HFF-Myc (cell line): Measurements from ENCODE around the gene KIFC3.
A peak's percentile ranks its signal among the peaks of the same experiment; 100 is the strongest.

ENCODE experiments used
- DNase-seq: peaks from one replicate; pipeline ENCODE4 v3.0.0-alpha.2; 2011; ENCODE audit warnings: low read depth; ENCODE audit errors: extremely low read depth
- H3K4me3 ChIP-seq: replicated peaks from 2 replicates; pipeline ENCODE4 v1.5.1; 2011; ENCODE audit warnings: low read depth, mild to moderate bottlenecking, control low read depth, low read length
- TF ChIP-seq, protein P1 (sequence below): IDR thresholded peaks from 2 replicates; pipeline ENCODE4 v1.5.1; 2012; ENCODE audit warnings: mild to moderate bottlenecking, low read depth, low read length, control low read depth; ENCODE audit errors: missing control alignments

KIFC3 gene

DNA sequence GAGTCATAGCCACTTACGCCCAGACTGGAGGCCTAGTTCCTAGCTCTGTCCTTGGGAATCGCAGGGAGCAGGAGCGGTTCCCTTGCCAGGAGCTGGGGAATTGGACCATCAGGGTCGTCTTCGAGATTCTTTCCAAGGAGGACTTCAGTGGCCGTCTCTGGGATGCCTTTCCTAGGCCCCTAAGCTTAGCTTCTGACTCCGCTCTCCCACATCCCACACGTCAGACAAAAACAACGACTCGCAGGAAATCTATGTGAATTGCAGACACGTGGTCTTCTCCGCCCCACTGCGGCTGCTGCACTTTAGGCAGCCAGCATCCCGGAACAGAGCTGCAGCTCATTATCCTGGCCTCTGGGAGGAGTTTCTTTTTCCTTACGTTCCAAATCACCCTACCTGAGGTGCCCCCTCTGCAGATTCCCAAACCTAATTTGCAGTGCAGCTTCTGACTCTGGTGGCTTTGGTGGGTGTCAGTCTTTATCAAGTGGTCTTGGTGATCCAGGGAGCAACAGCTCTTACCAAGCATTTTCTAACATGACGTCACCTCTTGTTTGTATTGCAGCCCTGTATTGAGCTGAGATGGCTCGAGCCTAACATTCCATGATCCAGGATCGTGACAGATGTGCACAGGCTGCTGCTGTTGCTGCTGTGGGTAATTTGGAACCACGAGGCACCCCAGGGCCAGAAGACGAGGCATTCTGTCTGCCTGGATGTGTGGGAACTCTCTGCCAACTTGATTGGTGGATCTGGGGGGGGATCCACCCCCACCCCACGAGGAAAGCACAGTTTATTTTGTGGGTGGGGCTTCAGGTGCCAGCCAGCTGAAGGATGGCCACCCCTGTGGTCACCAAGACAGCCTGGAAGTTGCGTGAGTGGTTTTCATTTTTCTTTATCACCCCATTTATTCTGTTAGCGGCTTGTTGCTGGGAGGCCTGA, 65.6 kb downstream of the KIFC3 start:
- H3K4me3 ChIP-seq, result peak overlapping the region; percentile 71
- TF ChIP-seq, protein P1, sequence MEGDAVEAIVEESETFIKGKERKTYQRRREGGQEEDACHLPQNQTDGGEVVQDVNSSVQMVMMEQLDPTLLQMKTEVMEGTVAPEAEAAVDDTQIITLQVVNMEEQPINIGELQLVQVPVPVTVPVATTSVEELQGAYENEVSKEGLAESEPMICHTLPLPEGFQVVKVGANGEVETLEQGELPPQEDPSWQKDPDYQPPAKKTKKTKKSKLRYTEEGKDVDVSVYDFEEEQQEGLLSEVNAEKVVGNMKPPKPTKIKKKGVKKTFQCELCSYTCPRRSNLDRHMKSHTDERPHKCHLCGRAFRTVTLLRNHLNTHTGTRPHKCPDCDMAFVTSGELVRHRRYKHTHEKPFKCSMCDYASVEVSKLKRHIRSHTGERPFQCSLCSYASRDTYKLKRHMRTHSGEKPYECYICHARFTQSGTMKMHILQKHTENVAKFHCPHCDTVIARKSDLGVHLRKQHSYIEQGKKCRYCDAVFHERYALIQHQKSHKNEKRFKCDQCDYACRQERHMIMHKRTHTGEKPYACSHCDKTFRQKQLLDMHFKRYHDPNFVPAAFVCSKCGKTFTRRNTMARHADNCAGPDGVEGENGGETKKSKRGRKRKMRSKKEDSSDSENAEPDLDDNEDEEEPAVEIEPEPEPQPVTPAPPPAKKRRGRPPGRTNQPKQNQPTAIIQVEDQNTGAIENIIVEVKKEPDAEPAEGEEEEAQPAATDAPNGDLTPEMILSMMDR, result no peak
- DNase-seq, result peak; percentile 30

DNA sequence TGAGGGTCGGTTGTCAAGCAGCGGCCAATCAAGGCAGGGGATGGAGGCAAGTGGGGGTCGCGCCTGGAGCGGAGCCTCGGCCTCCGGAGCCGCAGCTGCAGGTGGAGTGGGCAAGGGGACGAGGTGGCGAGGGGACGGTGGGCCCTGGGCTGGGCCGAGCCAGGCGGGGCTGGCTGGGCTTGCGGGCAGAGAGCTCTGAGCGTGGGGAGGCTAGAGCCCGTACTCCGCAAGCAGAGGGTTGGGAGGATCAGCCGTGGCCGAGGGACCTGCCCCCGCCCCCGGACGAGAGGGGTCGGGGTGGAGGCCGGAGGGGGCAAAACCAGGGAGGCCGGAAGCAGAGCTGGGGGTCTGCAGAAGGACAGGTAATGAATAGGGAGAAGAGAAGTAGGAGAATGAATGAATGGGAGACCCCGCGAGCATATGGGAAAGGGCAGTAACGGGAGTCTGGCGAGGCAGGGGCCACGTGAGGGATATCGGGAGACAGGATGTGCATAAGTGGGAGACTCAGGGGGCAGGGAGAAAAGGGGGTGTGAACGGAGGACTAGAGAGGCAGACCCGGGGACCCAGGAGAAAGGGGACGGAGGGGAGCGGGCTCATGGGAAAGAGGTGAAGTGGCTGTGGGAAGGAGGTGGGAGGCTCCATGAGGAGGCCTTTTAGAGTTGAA, 66.4 kb downstream of the KIFC3 start, which contains the start of gene KATNB1:
TSS of gene KATNB1 (plus strand) at position 16 of the 664 bp plus-strand sequence. CDS start 1,474 bp downstream, outside the sequence.
- no peak for DNase-seq
- H3K4me3 ChIP-seq, result peak within 1 kb of the TSS; percentile 71
- TF ChIP-seq, protein P1, result no peak

DNA sequence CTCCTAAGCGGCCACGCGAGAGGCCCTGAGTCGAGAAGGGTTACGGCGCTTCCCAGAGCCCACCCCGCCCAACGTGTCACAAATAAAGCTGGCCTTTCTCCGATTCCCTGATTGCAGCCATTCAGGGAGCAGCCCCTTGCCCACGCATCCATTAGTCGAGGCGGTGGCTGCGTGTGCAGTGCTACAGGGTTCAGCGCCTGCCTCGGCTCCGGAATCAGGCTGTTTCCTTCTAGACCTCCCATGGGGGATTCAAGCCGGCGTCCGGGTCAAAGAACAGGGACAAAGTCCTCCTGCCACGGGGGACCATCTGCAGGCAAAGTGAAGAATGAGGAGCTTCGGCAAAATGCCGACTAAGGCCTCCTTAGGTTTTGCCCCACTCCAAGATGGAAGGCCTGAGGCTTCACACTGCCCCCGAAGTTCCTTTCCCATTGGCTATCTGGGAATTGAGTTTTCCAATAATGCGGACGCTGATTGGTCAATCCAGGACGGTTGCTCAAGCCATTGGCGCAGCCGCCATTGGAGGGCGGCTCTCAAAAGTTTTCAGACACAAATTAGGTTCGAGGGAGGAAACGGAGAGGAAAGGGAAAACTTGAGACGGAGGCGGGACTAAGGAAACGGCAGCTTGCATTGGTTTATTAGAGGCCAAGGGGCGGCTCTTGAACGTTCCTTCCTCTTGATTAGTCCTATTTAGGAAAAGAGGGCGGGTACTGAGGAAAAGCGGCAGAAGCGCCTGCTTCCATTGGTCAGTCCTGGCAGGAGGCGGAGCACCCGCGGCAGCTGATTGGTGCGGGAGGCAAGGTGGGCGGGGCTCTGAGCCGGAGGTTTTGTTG, 67.2 kb downstream of the KIFC3 start:
- TF ChIP-seq, protein P1, result no peak
- DNase-seq, result peak; percentile 100
- H3K4me3 ChIP-seq, result peak overlapping the region; percentile 71

DNA sequence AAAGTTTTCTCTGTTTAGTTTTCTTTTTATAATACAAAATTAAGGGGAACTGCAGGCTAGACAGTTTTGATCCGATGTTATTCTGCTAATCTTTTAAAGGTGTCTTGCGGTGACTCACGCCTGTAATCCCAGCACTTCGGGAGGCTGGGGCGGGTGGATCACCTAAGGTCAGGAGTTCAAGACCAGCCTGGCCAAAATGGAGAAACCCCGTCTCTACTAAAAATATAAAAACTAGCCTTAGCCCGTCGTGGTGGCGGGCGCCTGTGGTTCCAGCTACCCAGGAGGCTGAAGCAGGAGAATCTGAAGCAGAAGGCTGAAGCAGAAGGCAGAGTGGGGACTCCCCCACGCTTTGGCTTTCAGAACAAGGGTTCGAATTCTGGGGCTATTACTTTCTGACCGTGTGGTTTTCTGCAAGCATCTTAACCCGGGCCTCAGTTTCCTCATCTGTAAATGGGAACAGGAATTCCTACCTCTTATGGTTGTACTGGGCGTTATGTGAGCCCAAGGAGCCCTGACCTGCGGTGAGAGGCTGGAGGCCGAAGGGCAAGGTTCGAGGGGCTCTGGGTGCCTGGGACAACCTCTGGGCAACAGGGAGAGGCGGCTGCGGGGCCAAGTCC, 67.9 kb downstream of the KIFC3 start:
- TF ChIP-seq, protein P1, result no peak
- DNase-seq, result no peak
- peak overlapping the region; percentile 71 for H3K4me3 ChIP-seq

DNA sequence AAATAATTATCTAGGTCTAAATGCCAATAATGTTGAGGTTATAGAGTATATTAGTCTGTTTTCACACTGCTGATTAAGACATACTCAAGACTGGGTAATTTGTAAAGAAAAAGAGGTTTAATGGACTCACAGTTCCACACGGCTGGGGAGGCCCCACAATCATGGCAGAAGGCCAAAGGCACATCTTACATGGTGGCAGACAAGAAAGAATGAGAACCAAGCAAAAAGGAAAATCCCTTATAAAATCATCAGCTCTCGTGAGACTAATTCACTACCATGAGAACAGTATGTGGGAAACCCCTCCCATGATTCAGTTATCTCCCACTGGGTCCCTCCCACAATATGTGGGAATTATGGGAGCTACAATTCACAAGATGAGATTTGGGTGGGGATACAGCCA, 69.6 kb downstream of the KIFC3 start:
- H3K4me3 ChIP-seq, result no peak overlapping the region
- TF ChIP-seq, protein P1, result no peak
- no peak for DNase-seq

DNA sequence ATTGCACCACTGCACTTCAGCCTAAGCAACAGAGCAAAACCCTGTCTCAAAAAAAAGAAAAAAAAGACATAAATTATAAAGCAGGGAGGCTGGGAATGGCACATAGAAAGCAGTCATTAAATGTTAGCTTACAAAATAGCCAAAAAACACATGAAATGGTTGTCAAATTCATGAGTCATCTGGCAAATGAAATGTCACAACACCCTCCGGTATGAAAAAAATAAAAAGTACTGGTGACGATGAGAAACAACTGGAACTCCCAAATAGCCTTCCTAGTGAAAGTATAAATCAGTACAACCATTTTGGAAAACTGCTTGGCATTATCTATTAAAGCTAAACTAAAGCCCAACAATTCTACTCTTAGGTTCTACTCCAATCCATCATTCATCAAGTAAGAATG, 70.3 kb downstream of the KIFC3 start:
- no peak overlapping the region for H3K4me3 ChIP-seq
- no peak for DNase-seq
- TF ChIP-seq, protein P1, result no peak
